ENCODE results near the gene ARHGEF17. TPM values are rescaled to one million over a fixed set of nuclear protein-coding genes. Genes with fewer than 3 reads are reported as not detected.

Gene ARHGEF17
- total RNA-seq, 4 donors from 2014 or later, result 82.8 to 196 (median 122) TPM

DNA sequence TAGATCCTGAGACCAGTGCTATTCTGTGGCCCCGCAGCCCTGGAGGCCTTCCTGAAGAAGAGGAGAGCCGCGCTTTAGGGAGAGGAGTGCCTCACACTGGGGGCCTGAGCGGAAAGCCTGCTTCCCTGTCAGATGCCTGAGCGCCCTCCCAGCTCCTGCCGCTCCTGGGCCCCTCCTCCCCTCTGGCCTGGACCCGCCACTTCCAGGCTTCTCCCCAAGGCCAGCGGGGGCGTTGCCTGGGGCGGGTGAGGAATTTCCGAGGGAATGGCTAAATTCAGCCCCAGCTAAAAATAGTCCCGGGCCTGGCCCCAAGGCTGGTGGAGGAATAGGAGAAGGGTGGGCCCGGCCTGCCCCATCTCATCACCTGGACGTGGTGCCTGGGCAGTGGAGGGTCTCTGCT is 15.4 kb downstream of the ARHGEF17 start:
- Histone ChIP-seq H3K9me3 (no peaks in the 10 kb centered on the region), H3K36me3 (no peaks in the 10 kb centered on the region), H3K4me1 (peaks cover 97 to 100% (median 100%) of the 10 kb centered on the region in 4 donors), H3K4me3 (peak overlapping the region; percentile 17 to 41 (median 28)), H3K27ac (replicated peaks in 1 of 4) (peak overlapping the region; percentile 94 to 100 (median 97)), H3K27me3 (no peaks in the 10 kb centered on the region)
- DNase-seq (ENCODE audit: extremely low spot score), result no peak
- intact Hi-C loops (cut with DNase I), result no loop called here
- peak; percentile 69 to 75 for TF ChIP-seq POLR2AphosphoS5 (IDR thresholded peaks at IDR 0.05)
- TF ChIP-seq POLR2A (IDR thresholded peaks at IDR 0.05; ENCODE audit: low read depth), result no peak
- TF ChIP-seq EP300 (IDR thresholded peaks at IDR 0.05), result no peak
- TF ChIP-seq, protein P1, sequence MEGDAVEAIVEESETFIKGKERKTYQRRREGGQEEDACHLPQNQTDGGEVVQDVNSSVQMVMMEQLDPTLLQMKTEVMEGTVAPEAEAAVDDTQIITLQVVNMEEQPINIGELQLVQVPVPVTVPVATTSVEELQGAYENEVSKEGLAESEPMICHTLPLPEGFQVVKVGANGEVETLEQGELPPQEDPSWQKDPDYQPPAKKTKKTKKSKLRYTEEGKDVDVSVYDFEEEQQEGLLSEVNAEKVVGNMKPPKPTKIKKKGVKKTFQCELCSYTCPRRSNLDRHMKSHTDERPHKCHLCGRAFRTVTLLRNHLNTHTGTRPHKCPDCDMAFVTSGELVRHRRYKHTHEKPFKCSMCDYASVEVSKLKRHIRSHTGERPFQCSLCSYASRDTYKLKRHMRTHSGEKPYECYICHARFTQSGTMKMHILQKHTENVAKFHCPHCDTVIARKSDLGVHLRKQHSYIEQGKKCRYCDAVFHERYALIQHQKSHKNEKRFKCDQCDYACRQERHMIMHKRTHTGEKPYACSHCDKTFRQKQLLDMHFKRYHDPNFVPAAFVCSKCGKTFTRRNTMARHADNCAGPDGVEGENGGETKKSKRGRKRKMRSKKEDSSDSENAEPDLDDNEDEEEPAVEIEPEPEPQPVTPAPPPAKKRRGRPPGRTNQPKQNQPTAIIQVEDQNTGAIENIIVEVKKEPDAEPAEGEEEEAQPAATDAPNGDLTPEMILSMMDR (IDR thresholded peaks at IDR 0.05), result no peak
- 14% methylated on average over 9 of the region's 14 CpGs for WGBS

DNA sequence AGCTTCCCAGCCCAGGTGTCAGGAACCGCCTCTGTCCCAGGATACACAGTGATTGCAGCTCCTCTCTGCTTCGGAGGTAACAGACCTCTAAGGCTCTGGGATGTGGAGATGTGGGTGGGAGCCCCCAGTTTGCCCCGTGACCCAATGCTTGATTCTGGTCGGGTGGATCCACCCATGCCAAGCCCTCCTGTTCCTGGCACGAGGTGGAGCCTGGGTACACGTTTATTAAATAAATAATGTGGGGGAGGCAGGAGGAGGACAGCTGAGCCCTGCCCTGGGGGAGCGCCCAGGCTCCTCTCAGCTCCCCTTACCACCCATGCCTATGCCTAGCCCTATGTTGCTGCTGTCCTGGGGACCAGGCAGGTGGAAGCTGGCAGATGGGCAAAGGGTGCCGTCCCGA is 16.0 kb downstream of the ARHGEF17 start:
- peaks cover 96 to 100% (median 100%) of the 10 kb centered on the region in 4 donors for H3K4me1 ChIP-seq
- TF ChIP-seq POLR2A (IDR thresholded peaks at IDR 0.05; ENCODE audit: low read depth) (no peak), EP300 (IDR thresholded peaks at IDR 0.05) (no peak), POLR2AphosphoS5 (IDR thresholded peaks at IDR 0.05) (no peak)
- TF ChIP-seq, protein P1 (IDR thresholded peaks at IDR 0.05), result no peak
- H3K9me3 ChIP-seq, result no peaks in the 10 kb centered on the region
- no peak for DNase-seq (ENCODE audit: extremely low spot score)
- intact Hi-C loops (cut with DNase I), result no loop called here
- H3K4me3 ChIP-seq, result peak overlapping the region; percentile 17 to 41 (median 28)
- no peaks in the 10 kb centered on the region for H3K36me3 ChIP-seq
- peak overlapping the region; percentile 94 to 100 (median 97) for H3K27ac ChIP-seq (replicated peaks in 1 of 4)
- WGBS, result 49% methylated on average over 7 of the region's 9 CpGs
- no peaks in the 10 kb centered on the region for H3K27me3 ChIP-seq

DNA sequence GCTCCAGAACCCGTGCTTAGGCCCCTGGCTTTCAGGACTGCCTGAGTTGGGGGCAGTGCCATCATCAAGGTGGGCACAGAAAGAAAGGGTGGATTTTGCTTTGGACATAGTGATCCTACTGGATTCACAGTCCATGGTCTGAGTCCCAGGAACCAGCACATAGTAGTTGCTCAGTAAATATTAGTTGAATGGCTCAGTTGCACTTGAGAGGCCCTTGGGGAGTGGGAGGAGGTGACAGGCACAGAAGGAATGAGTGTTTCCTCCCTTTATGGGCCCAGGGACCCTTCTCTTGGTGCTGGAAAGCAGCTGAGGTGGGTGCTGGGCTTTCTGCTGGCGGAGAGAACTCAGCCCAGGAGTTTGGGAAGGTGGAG is 16.6 kb downstream of the ARHGEF17 start:
- 70% methylated on average over 2 of the region's 2 CpGs for WGBS
- Histone ChIP-seq H3K27ac (replicated peaks in 1 of 4) (peak overlapping the region; percentile 94 to 100 (median 97)), H3K4me3 (peak overlapping the region in 3 of 4 donors; percentile 1 to 8 (median 5)), H3K4me1 (peaks cover 91 to 100% (median 98%) of the 10 kb centered on the region in 4 donors), H3K27me3 (no peaks in the 10 kb centered on the region), H3K9me3 (no peaks in the 10 kb centered on the region), H3K36me3 (no peaks in the 10 kb centered on the region)
- DNase-seq (ENCODE audit: extremely low spot score), result no peak
- intact Hi-C loops (cut with DNase I), result no loop called here
- TF ChIP-seq, protein P1 (IDR thresholded peaks at IDR 0.05), result no peak
- TF ChIP-seq POLR2A (IDR thresholded peaks at IDR 0.05; ENCODE audit: low read depth) (no peak), EP300 (IDR thresholded peaks at IDR 0.05) (no peak), POLR2AphosphoS5 (IDR thresholded peaks at IDR 0.05) (no peak)

DNA sequence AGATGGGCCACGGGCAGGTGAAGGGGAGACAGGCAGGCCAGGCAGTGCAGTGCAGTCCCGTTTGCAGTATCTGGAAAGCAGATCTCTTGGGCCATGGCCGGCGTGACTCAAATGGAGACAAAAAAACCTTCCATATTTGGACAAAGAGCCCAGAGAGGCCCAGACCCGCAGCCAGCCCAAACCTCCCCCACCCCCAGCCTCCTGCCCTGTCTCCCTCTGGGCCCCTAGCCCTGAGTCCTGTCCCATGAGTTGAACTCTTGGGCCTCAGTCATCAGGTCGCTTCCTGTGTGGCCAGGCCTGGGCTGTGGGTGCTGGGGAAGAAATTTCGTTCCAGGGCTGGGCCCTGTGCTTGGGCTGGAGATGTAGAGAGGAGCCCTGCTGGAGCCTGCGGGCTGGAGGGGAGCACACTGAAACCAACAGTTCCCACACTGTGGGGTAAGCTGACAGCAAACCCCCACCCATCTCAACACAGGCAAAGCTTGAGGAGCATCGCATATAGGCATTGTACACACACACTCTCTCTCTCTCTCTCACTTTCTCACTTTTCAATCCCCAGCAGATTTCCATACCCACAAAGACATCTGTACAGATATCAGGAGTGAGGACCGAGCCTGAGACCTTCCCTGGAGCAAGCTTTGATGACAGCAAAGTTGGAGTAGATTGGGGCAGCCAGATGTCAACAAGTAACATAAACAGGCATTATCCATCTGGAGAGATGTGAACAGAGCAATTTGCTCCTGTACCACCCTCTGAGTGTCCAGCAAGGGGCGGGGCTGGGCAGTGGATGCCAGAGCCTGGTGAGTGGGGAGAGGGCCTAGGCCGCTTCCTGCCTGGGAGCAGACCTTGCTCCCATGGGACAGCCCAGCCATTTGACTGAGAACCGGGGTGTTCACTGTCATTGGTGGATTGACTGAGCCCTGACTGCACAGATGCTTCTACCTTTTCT is 17.2 kb downstream of the ARHGEF17 start:
- intact Hi-C loops (cut with DNase I), result no loop called here
- Histone ChIP-seq H3K27me3 (no peaks in the 10 kb centered on the region), H3K4me1 (peaks cover 89 to 100% (median 98%) of the 10 kb centered on the region in 4 donors), H3K4me3 (peak overlapping the region in 2 of 4 donors; percentile 1 to 8), H3K27ac (replicated peaks in 1 of 4) (peak overlapping the region; percentile 94 to 100 (median 97)), H3K9me3 (no peaks in the 10 kb centered on the region), H3K36me3 (no peaks in the 10 kb centered on the region)
- DNase-seq (ENCODE audit: extremely low spot score), result no peak
- TF ChIP-seq, protein P1 (IDR thresholded peaks at IDR 0.05), result no peak
- TF ChIP-seq POLR2A (IDR thresholded peaks at IDR 0.05; ENCODE audit: low read depth), result no peak
- TF ChIP-seq POLR2AphosphoS5 (IDR thresholded peaks at IDR 0.05), result peak; percentile 28 to 39
- no peak for TF ChIP-seq EP300 (IDR thresholded peaks at IDR 0.05)
- WGBS, result 62% methylated on average over 13 of the region's 13 CpGs

Measured in esophagus muscularis mucosa (tissue), 4 donors.